ENCODE results near the gene TNPO3.
"Not testable (repeated sequence)": the region's sequence is repeated elsewhere in the genome, so short reads cannot be mapped to it uniquely, and the experiment has no call there.

The TNPO3 gene

GRCh38 chr7:128918016-128918665, 136.8 kb downstream of the TNPO3 start:
- DNase-seq: no peak

GRCh38 chr7:128917122-128917521, 137.8 kb downstream of the TNPO3 start:
- no peak for DNase-seq

- no peak for DNase-seq
These were observed 138.3 kb downstream of the TNPO3 start for GRCh38 chr7:128916643-128916915.

GRCh38 chr7:128915841-128916642, 138.9 kb downstream of the TNPO3 start:
- DNase-seq: no peak

GRCh38 chr7:128915271-128915819, 139.6 kb downstream of the TNPO3 start:
- no peak for DNase-seq

GRCh38 chr7:128914566-128915151, 140.3 kb downstream of the TNPO3 start:
- DNase-seq: no peak

- DNase-seq: no peak
These were observed 140.9 kb downstream of the TNPO3 start for GRCh38 chr7:128913870-128914565.

- not testable (repeated sequence) for DNase-seq
These were observed 142.0 kb downstream of the TNPO3 start for GRCh38 chr7:128912709-128913495.

GRCh38 chr7:128912281-128912680, 142.6 kb downstream of the TNPO3 start:
- DNase-seq: no peak

- no peak for DNase-seq
These were observed 143.4 kb downstream of the TNPO3 start for GRCh38 chr7:128911423-128912031.

- no peak for DNase-seq
These were observed 144.4 kb downstream of the TNPO3 start, which contains the start of gene KCP for GRCh38 chr7:128910569-128910945. Gene KCP (minus strand): TSS chr7:128910709. CDS start chr7:128910676, 33 bp downstream.

GRCh38 chr7:128909625-128910568, 145.0 kb downstream of the TNPO3 start:
- DNase-seq: no peak

GRCh38 chr7:128908750-128909624, 145.9 kb downstream of the TNPO3 start:
- DNase-seq: no peak

- no peak for DNase-seq
These were observed 147.9 kb downstream of the TNPO3 start for GRCh38 chr7:128906766-128907559.

- no peak for DNase-seq
These were observed 148.7 kb downstream of the TNPO3 start for GRCh38 chr7:128906001-128906765.

- peak in 1 of 2 experiments; percentile 37 for DNase-seq
These were observed 150.3 kb downstream of the TNPO3 start for GRCh38 chr7:128904381-128905197.
